ENCODE data around the gene TERB1.

The TERB1 gene

GRCh38 chr16:66801320-66802105 lies at the start of gene TERB1:
Gene TERB1 (minus strand): TSS chr16:66801584. CDS start chr16:66796798, 4,786 bp downstream.
- DNase-seq = no peak

- no peak for DNase-seq
These were observed 48.9 kb upstream of the TERB1 start for GRCh38 chr16:66850115-66850815.

GRCh38 chr16:66849549-66849948 lies 48.2 kb upstream of the TERB1 start:
- DNase-seq = no peak

- DNase-seq = no peak
These were observed 47.6 kb upstream of the TERB1 start for GRCh38 chr16:66849021-66849420.

- DNase-seq = no peak
These were observed 46.8 kb upstream of the TERB1 start for GRCh38 chr16:66848172-66848571.

- DNase-seq = no peak
These were observed 46.2 kb upstream of the TERB1 start for GRCh38 chr16:66847533-66848067.

- no peak for DNase-seq
These were observed 45.4 kb upstream of the TERB1 start for GRCh38 chr16:66846831-66847230.

GRCh38 chr16:66846266-66846665 lies 44.9 kb upstream of the TERB1 start:
- no peak for DNase-seq

- DNase-seq = peak in 1 of 2 experiments; percentile 75
These were observed 44.4 kb upstream of the TERB1 start for GRCh38 chr16:66845791-66846221.

GRCh38 chr16:66845080-66845410 lies 43.7 kb upstream of the TERB1 start:
- no peak for DNase-seq

GRCh38 chr16:66844342-66845079 lies 43.1 kb upstream of the TERB1 start, which contains the start of gene CA7:
Gene CA7 (plus strand): TSS chr16:66844414. CDS start chr16:66844488, 74 bp downstream.
- DNase-seq = peak in 1 of 2 experiments; percentile 16

- no peak for DNase-seq
These were observed 42.6 kb upstream of the TERB1 start for GRCh38 chr16:66844009-66844341.

GRCh38 chr16:66843191-66843590 lies 41.8 kb upstream of the TERB1 start:
- no peak for DNase-seq

- DNase-seq = no peak
These were observed 41.4 kb upstream of the TERB1 start for GRCh38 chr16:66842765-66843164.

GRCh38 chr16:66841366-66841765 lies 40.0 kb upstream of the TERB1 start:
- DNase-seq = no peak

- DNase-seq = no peak
These were observed 39.5 kb upstream of the TERB1 start for GRCh38 chr16:66840883-66841282.

GRCh38 chr16:66834746-66835145 lies 33.4 kb upstream of the TERB1 start:
- DNase-seq = no peak

GRCh38 chr16:66832661-66833305 lies 31.4 kb upstream of the TERB1 start:
- no peak for DNase-seq

- no peak for DNase-seq
These were observed 30.8 kb upstream of the TERB1 start for GRCh38 chr16:66832190-66832589.

GRCh38 chr16:66830422-66831404 lies 29.3 kb upstream of the TERB1 start, which contains the start of gene NAE1:
Gene NAE1 (minus strand): TSS chr16:66830976. CDS start chr16:66830899, 77 bp downstream.
- DNase-seq = peak; percentile 35 to 84

GRCh38 chr16:66824006-66824405 lies 22.6 kb upstream of the TERB1 start:
- DNase-seq = no peak
